RCC 7860 (cell line): ENCODE results near the gene RABGAP1.

Source experiments
- DNase-seq: peaks from one replicate; pipeline ENCODE4 v3.0.0-alpha.2; 2015; ENCODE audit warnings: low spot score
- FAIRE-seq: peaks from 2 replicates; lab custom pipeline; 2012; peaks lifted over from hg19 to GRCh38; lab: Jason Lieb, UNC

Gene RABGAP1

DNA sequence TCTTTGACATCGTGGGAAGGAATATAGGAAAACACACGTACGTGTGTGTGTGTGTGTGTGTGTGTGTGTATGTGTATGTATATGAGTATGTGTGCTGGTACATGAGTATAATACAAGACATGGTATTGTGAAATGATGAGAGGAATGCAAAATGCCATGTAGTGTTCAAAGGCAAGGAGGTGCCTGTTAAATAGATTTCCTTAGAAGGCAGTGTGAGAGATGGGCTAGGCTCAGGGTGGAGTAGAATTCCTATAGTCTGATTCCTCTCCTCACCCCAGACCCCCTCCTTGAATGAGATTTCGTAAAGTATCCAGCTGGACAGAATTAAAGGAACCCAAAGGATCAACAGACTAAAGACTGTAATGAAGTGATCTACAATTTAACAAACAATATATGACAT, 103.8 kb downstream of the RABGAP1 start:
- DNase-seq (no peak), FAIRE-seq (no peak)

DNA sequence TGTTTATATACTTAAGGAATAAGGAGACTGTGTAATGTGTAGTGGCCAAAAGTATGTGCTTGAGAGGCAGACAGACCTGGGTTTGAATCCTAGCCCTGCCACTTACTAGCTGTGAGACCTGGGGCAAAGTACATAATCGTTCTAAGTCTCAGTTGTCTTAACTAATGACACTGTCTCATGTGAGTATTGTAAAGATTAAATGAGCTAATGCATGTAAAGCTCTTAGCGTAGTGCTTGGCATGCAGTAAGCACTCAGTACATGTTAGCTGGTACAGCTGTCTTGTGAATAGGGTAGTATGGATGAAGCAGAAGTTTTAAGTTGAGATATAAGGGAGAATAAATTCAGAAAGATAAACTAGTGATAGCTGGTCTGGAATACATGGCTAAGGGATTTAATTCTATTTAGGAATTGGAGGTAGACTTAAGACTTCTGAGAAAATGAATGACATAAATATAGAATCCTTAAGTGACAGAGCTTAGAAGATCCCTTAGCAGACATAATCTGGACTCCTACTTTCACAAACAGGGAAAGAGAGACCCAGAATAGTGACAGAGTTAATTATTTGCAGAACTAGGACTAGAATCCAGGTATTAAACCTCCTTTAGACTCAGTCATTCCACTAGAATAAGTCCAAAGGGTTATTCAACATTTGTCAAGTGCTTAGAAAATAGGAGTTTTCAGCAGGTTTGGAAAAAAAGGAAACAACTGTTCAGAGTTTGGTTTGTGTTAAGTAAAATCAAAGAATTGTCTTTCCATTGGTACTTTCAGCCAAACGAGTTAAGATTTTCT, 105.8 kb downstream of the RABGAP1 start:
- DNase-seq (no peak), FAIRE-seq (no peak)

GRCh38 chr9:123048748-123049147, 107.9 kb downstream of the RABGAP1 start:
- DNase-seq (no peak), FAIRE-seq (no peak)

- FAIRE-seq (no peak), DNase-seq (no peak)
These were observed 108.9 kb downstream of the RABGAP1 start for GRCh38 chr9:123049589-123050222.

GRCh38 chr9:123053046-123053445, 112.2 kb downstream of the RABGAP1 start:
- no peak for DNase-seq
- no peak for FAIRE-seq

GRCh38 chr9:123053711-123054110, 112.9 kb downstream of the RABGAP1 start:
- DNase-seq = no peak
- no peak for FAIRE-seq

DNA sequence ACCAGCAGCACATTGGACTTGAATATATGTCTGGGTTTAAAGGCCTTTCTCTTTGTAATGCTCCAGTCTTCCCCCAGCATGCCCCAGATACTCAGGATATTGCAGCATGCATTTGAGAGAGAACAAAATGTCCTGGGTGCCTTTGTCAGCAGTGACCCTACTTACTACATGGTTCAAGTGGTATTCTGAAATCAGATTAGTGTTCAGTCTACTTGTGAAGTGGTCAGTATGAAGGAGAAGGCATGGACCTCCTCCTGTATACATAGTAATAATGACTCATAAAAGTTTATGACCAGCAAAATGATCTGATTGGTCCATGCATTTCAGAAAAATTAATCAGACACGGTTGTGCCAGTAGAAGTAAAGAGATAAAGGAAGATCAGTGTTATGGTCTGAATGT, 118.0 kb downstream of the RABGAP1 start:
- DNase-seq = no peak

DNA sequence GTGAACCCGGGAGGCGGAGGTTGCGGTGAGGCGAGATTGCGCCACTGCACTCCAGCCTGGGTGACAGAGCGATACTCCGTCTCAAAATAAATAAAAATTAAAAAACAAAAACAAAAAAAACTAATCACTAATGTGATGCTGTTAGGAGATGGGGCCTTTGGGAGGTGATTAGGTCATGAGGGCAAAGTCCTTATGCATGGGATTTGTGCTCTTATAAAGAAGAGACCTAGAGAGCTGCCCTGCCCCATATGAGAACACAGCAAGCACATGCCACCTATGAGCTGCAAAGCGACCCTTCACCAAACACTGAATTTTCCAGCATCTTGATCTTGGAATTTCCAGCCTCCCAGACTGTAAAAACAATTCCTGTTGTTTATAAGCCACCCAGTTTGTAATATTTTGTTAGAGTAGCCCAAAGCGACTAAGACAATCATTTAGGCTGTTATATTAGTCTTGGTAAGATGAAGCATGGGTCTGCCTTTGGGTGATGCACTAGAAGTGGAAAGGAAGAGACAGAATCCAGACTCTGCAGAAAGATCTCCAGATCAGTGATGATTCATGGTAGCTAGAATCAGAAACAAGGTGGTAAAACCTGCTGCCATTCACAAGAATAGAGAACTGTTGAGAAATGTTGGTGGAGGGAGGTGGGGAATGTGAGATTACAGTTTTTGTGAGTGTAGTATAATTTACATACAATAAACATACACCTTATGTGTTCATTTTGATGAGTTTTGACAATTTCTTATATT, 118.8 kb downstream of the RABGAP1 start:
- no peak for DNase-seq
- FAIRE-seq = no peak

More for the DNA sequence above, 118.0 kb downstream of the RABGAP1 start:
- FAIRE-seq = no peak

- DNase-seq = no peak
- FAIRE-seq = no peak
These were observed 120.4 kb downstream of the RABGAP1 start for GRCh38 chr9:123061216-123061615.

DNA sequence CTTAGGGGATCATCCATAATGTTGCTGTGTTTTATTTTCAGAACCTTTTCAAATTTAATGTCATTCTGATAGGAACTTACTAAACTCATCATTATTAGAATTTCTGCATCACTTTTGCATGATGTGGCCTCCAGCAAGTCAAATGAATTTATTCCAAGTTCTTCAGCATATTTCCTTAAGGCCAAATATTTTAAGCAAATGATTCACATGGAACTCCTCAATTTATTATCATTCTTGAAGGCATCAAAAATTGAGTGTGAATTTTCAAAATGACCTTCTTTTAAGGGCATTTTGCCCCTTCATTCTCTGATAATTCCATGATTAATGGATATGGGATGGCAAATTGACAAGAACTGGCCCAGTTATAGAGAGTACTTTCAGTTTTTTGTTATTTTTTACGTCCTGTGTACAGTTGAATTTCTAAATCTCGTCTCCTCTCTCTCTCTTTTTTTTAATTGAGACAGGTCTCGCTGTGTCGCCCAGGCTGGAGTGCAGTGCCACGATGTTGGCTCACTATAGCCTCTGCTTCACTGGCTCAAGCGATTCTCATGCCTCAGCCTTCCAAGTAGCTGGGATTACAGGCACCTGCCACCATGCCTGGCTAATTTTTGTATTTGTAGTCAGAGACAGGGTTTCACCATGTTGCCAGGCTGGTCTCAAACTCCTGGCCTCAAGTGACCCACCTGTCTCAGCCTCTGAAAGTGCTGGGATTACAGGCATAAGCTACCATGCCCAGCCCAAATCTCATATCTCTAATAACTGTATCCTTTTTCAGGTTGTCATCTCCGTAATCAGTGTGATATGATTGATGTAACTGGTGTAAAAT, 121.7 kb downstream of the RABGAP1 start:
- DNase-seq (no peak), FAIRE-seq (no peak)

DNA sequence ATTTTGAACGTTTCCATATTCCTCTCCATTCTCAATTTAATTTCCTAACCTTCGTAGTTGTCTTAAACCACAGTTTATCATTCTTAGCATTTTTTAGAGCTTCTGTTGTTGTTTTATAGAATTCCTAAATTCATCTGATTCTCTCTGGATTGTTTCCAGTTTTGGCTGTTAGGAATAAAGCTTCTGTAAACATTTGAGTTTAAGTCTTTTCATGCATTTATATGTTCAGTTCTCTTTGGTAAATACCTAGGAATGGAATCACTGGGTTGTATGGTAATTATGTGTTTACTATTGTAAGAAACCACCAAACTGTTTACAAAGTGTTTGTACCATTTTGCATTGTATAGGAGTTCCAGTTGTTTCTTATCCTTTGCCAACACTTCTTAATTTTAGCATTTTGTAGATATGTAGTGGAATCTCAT, 122.4 kb downstream of the RABGAP1 start:
- FAIRE-seq = no peak

GRCh38 chr9:123063896-123064295, 123.1 kb downstream of the RABGAP1 start:
- FAIRE-seq = no peak

More for the DNA sequence above, 122.4 kb downstream of the RABGAP1 start:
- DNase-seq = no peak

DNA sequence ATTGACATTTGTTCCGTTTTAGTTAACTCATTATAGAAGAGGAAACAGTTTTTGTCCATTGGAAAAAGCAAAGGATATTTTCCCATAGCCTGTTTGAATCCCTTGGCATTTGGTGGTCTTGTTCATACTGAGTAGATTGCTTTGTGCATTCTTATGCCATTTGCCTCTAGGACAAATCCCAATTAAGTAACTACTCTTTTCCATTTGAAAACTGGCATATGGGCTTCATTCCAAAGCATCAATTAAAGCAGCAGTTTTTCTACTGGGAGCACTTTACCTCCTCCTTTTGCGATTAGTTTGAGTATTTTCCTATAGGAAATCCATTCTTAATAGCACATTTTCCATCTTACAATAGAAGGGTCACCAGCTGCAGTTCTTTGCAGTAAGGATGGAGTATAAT, 123.9 kb downstream of the RABGAP1 start:
- FAIRE-seq (no peak), DNase-seq (no peak)

More at GRCh38 chr9:123063896-123064295, 123.1 kb downstream of the RABGAP1 start:
- DNase-seq = no peak

- DNase-seq (no peak), FAIRE-seq (no peak)
These were observed 124.4 kb downstream of the RABGAP1 start for GRCh38 chr9:123065196-123065595.

GRCh38 chr9:123067136-123067535, 126.3 kb downstream of the RABGAP1 start:
- FAIRE-seq (no peak), DNase-seq (no peak)

- FAIRE-seq = no peak
- DNase-seq = no peak
These were observed 128.2 kb downstream of the RABGAP1 start for GRCh38 chr9:123069010-123069481.

- FAIRE-seq (no peak), DNase-seq (no peak)
These were observed 129.4 kb downstream of the RABGAP1 start for GRCh38 chr9:123070198-123070597.

- DNase-seq = no peak
- no peak for FAIRE-seq
These were observed 131.7 kb downstream of the RABGAP1 start for GRCh38 chr9:123072407-123072995.

DNA sequence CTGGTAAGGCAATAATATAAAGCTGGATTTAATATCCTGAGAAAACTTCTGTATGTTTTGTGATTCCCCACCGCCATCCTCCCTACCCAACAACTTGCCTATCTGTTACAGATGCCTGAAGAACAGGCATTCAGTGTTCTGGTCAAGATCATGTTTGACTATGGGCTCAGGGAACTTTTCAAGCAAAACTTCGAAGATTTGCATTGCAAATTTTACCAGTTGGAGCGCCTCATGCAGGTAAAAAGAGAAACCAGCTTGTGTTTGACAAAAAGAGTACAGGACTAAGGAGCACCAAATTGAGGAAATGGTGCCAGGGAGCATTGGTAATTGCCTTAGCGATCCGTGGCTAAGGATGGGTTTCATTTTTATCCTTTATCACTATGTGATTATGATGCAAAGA, 132.6 kb downstream of the RABGAP1 start:
- FAIRE-seq = no peak
- DNase-seq = no peak

DNA sequence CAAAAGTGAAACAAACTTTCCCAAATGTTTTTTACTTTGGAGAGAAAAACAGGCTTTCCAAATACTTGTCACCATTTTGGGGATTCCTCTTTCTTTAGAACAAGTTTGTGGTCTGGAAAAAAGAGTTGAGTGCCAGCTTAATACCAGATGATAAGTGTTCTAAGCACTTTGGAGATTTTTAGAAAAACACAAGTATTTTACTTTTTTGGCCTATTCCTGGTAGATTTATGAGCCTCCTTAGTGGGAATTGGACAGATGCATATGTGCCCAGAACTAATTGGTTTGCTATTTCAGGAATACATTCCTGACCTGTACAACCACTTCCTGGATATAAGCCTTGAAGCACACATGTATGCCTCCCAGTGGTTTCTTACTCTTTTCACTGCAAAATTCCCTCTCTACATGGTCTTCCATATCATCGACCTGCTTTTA, 133.2 kb downstream of the RABGAP1 start:
- no peak for FAIRE-seq
- no peak for DNase-seq
